GM18498 (cell line): ENCODE measurements around the gene POLR3G.

Source experiments
- ATAC-seq: cut with Tn5 transposase; IDR thresholded peaks from one replicate; pipeline ENCODE4 v1.9.1; 2021; ENCODE audit warnings: mild to moderate bottlenecking, moderate library complexity; ENCODE audit not compliant: unreplicated experiment

The POLR3G gene, protein sequence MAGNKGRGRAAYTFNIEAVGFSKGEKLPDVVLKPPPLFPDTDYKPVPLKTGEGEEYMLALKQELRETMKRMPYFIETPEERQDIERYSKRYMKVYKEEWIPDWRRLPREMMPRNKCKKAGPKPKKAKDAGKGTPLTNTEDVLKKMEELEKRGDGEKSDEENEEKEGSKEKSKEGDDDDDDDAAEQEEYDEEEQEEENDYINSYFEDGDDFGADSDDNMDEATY

DNA sequence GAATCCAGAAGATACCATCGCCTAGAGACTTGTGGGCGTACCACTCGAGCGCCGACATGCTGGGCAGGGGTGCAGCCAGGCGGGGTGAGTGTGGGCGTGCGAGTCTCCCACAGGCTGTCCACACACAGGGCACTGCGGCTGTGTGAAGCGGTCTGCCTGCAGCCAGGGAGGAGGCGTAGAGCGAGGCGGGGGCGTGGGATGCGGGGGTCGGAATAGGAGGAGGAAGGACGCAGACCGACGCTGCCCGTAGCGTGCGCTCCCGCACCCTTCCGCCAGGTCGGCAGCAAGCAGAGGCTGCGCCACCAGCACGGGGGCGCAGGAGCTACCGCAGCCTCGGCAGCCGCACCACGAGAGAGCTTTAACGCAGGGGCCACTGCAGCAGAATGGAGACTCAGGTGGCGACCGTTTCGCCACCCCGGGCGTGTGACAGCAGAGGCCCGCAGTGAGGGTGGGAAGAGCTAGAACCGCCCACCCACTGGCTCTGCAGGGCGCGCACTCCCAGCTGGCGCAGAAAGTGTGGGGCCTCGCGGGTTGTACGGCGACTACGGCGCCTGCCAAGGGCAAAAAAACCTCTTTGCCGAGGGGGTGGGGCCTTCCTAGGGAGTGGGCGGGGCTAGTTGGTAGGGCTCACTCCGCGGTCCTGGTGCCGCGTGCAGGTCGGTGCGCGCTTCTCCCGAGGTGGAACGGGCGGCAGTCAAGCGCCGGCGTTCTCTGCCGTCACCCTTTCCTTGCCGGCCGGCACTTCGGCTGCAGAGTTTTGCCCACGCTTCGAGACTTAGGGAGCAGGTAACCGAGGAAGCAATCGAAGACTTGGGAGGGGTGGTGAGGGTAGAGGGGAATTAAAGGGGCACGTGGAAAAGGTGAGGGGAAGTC lies at the start of gene POLR3G, which contains the start of gene MBLAC2:
POLR3G (plus strand) TSS at position 630 of the 873 bp plus-strand sequence. CDS start 10,704 bp downstream, outside the sequence.
MBLAC2 (minus strand) TSS at position 537 of the 873 bp plus-strand sequence; CDS start at position 58, 479 bp downstream.
- ATAC-seq, result peak; percentile 90

DNA sequence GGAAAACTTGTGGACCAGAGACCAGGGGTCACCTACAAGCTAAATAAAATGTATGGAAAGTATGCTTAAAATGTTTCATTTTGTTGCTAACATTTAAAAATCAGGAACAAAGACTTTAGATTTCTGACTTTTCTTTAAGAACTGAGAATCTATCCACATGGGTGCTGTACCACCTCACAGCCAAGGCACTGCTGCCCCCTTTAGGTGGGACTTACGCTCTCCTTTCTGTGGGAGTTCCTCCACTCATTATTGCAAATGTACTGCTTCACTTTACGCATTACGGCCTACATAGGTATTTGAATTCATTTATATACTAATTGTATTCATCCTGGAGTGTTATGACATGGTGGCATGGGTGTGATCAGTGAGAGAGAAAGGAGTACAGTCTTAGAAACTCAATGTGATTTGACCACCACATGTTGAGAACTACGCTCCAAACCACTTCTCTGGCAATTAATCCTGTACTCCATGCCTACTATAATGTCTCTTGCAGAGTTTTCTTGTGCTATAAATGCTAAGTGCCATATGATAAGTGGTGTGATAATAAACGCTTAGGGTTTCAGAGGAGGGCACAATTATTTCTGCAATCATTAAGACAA lies 40.4 kb upstream of the POLR3G start:
- peak; percentile 72 for ATAC-seq

DNA sequence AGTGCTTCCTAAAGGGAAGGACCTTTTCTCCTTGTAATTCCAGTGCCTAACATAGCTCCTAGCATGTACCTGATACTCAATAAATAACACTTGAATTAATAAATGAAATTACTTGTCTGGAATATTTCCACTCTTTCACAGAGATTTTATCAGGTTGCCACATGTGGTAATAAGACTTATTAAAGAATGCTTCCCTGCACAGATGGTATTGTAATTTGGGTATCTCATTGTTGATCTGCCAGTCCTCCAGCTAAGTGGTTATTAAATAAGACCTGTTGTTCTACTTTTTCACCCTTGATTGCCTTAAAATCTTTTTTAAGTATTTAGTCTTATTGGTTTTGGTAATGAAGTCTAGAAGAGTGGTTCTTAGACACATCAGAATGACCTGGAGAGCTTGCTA lies 37.0 kb upstream of the POLR3G start:
- no peak for ATAC-seq

DNA sequence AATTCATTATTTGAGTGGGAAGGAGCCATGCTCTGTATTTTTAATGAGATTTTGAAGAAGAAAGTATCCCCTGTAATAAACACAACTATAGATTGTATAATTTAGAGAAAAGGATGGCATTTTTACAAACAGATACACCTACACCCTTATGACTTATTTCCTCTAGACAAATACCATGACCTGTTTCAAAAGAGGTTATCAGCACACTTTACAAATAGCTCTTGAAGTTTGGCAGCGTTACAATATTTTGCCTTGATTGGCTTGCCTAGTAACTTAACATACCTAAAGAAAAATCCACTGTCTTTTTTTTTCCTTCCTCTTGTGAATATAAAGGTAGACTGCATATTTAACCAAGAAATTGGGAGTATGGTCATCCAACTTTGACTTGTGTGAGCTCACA lies 36.6 kb upstream of the POLR3G start:
- ATAC-seq, result no peak

DNA sequence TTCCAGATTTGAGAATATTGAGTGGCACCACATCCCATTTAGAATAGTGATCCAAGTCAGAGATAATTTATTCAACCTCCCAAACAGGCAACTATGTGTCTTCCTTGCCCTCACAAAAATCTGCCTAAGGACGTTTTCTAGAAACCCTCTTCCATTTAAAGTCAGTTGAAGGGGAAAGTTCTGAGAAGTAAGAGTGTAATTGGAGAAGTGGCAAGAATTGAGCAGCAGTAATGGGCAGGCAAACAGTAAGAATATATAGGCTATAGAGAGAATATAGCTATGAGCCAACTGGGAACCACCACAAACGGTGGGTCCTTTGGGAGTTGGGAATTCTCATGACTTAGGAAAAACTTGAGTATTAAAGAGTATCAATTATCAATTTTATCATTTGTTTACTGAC lies 34.0 kb upstream of the POLR3G start:
- ATAC-seq, result no peak

DNA sequence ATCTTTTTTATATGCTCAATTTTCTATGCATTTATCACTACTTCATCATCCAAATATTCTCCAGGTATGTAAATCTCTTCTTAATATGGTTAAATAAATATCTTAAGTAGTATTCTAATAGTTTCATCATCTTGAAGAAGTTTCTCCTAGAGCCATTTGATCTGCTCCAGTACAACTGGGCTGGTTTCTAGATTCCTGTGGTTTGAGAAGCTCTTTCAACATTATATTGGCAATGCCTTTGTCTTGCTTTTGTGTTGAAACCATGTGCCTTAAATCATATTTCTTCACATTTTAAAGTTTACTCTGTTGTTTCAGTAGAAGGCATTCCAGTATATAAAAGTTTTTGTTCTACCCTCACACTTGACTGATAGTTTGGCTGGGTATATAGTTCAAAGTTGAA lies 27.7 kb upstream of the POLR3G start:
- ATAC-seq, result no peak

DNA sequence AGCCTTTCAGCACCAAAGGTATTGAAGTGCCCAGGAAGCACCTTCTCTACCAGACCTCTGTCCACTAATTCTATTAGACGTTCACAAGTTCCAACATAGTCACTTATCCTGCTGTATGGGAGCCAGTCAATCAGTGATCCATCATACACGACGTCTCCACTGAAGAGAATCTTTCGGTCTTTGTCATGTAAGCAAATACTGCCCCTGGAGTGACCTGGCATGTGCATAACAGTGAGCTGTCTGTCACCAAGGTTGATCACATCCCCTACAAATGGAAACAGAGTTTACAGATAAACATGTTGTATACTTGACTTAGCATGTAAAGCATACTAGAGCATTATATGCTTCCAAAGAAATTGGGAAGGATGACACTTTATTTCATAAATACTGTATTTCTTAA lies 13.4 kb upstream of the POLR3G start:
- ATAC-seq, result no peak

DNA sequence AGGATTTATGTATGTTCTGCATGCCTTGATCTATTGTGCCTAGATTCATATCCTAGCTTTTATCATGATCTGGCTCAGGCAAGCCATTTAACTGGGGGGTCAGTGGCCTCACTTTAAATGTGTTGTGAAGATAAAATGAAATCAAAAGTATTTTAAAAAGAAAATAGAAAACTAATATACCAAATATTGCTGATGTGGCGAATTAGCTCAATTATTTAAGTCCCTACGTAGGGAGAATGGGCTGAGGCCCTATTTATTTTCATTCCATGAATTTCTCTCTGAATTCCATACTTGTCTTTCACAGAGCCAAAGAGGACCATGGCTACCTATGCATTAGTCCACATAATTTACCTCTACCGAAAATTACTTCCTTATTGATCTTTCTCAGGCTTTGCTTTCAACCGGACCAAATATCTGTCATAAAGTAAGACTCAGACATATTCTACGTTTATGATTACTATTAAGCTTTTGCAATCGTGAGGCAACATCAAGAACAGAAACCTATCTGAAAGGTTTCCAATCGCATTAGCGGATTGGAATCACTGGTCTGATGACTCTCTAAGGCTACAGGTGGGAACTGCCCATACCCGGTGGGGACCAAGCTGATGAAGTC lies 1.8 kb upstream of the POLR3G start:
- no peak for ATAC-seq

DNA sequence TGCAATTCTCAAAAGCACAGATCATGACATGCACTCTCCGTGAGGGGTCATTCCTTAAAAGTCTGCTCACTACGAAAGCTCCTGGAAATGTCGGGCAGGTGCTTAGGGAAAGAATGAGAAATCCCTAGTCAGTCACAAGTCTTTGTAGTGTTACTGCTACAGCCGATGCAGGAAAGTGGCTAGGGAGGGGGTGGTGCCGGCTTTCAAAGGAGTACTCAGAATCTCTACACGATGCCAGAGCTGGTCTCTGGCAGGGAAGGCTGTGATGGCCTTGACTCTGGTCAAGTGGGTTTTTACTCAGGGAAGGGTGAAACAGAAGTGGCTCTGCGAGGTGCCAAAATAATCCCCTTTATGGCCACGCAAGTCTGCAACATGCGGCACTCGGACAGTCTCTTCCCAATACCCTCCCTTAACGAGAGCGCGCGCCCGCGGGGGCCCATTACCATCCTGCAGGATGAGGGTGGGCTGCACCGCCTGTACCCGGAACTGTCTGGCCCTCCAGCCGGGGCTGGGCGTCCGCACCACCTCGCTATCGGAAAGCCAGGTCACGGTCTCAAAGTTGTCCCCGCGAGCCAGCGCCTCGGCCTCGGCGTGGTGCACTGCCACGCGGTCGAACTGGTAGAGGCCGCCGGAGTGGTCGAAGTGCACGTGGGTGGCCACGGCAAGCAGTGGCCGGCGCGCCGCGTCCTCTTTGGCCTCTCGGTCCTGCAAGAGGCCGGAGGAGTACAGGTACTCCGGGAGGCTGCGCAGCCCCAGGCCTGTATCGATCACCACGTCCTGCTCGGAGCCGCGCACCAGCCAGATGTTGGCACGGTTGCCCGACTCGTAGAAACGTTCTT lies 1.0 kb upstream of the POLR3G start:
- ATAC-seq, result peak; percentile 7

DNA sequence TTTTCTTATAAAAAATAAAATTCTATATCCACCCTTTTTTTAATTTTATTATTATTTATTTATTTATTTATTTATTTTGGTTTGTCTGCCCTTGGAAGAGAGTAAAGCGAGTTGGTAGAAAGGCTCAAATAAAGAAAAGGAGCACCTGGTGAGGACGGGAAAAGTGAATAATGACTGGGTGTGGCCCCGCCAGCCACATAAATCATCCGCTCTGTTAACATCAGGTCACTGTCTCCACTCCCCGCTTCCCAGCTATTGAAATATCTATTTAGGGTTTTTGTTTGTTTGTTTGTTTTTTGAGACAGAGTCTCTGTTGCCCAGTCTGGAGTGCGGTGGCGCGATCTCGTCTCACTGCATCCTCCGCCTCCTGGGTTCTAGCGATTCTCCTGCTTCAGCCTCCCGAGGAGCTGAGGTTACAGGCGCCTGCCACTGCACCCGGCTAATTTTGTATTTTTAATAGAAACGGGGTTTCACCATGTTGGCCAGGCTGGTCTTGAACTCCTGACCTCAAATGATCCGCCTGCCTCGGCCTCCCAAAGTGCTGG lies 844 bp downstream of the POLR3G start:
- ATAC-seq, result no peak

DNA sequence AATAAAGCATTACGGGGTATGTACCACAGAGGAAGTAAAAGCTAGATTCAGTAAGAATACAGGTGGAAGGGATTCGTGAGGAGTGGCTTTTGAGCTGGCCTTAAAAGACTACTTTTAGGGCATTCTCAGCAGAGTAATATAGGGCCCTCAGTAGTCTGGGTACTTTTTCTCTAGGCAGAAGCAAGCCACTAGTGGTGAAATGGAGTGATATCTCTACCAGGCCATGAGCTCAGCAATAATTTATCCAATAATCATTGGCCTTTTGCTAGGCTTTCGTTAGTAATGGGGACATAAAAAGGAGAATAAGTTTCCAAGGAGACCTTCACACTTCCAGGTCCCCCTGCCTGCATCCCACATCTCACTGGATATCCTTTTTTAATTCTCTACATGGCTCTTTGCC lies 1.7 kb downstream of the POLR3G start:
- no peak for ATAC-seq

DNA sequence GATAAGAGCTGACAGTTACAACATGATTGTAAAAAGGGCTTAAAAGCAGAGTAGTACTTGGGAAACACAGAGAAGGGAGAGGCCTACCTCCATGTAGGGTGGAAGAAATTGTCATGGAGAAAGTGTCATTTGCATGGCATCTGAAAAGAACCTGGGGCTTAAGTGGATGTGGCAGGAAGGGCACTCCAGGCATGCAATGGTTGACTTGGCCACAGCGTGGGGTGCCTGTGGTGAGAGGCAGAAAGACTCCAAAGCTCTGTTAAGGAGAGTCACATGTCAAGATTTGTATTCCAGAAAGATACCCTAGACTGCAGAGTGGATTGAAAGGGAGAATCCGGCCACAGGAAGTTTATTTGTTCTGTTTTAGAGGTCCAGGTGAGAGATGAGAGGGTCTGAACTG lies 2.4 kb downstream of the POLR3G start:
- ATAC-seq, result no peak

DNA sequence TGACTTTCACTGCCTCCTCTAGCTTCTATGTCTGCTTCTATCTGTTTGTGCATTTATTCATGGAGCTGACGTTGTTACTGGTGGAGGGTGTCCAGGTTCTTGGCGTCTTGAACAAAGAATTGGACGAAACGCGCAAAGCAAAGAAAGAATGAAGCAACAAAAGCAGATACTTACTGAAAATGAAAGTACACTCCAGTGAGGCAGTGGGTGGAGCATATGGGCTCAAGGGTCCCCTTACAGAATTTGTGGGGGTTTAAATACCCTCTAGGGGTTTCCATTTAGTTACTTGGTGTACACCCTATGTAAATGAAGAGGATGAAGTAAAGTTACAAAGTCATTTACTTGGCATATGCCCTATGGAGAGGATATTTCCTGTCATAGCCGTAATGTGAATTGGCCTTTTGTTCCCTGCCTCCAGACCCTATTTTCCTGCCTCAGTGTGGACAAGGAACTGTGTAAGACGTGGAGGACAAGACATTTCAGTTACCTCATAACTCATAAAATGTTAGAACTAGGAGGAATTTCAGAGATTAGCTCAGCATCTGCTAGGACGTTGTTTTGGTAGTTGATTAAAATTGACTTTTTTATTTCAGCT lies 3.1 kb downstream of the POLR3G start:
- no peak for ATAC-seq

DNA sequence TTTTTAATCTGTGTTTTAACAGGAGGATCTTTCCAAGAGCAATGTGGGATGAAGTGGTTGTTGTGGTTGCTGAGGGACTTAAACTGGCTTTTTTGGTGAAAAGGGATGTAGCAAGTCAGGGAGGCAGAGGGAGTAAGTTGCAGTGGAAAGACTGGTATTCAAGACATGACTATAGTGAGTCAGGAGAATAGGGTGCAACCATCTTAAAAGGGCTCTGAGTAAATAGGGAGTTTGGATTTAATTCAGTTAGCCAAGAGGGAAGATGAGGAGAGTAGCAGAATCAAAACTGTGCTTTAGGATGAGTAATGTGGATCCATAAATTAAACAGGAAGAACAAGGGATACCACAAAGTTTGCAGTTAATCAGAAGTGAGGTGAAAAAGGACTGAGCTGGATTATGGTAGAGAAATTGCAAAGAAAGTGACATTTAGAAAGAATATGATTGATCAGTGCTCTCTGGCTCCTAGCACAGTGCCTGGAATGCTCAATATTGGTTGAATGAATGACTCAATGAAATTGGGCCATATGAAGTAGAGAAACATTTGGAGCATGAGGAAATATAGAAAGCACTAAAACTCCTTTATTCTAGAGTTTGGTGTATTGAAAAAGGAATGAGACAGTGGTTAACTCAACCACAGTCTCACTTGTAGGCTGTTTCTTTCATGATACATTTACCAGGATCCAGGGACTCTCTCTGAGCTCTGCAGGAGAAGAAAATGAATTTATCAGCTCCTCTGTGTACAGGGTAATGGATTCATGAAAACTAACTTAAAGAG lies 5.1 kb downstream of the POLR3G start:
- ATAC-seq, result no peak

DNA sequence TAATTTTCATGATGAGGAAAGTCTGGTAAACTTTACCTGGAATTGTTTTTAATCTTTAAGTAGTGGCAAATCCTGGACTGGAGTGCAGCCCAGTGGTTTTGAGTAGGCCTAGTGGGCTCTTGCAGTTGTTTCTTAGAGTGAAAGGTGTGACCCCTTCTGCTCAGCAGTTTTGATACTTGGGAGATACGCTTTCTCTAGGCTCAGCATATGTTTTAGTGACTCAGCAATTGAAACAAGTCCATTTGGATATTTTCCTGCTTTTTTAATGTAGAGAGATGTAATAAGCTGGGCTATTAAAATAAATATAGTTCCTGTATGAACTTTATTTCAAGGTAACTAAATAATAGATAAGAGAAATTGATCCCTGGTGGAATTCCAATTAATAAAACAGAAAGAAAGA lies 6.0 kb downstream of the POLR3G start:
- no peak for ATAC-seq

DNA sequence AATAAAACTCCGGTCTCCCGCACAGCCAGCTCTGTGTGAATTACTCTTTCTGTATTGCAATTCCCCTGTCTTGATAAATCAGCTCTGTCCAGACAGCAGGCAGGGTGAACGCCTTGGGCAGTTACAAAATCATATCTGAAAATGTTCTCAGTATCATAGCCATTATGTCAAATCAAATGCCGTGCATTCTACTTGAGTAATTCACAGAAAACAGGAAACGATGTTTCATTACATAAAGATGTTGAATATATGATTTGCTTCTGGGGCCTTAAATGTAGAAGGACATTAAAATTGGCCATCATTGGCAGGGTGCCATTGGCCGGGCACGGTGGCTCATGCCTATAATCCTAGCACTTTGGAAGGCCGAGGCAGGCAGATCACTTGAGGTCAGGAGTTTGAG lies 8.5 kb downstream of the POLR3G start:
- no peak for ATAC-seq

DNA sequence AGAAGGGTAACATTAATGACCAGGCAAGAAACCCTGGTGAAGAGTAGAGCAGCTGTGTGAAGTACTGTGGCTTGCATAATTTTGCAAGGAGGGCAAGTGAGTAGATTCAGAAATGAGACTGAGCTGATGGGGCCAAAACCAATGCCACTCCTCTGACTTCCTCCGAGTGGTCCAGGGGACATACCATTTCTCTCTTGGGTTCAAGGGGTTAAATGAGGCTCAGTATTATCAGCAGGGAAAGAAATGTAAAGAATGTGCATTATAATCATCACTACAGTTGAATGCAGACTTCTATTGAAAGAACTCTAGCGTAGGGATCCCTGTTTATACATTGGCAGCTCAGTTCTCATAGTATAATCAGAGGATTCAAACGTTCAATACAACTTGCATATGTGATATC lies 9.9 kb downstream of the POLR3G start:
- no peak for ATAC-seq

DNA sequence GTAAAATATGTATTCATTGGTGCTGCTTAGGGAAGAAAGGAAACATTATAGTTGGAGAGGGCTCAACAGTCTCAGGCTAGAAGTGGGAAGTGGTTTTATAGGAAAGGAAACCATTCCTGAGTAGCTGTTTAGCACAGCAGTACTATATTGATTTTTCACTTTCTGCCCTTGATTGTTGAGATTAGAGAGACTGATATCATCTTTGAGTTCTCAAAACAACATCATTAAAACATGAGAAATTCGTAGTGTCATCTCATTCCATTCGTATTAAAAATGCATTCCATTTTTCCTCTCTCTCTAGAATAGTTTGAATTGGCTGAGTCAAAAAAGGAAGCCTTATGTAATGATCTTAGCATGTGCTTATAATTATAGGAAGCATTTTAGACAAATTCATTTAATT lies 14.1 kb downstream of the POLR3G start:
- ATAC-seq, result no peak

DNA sequence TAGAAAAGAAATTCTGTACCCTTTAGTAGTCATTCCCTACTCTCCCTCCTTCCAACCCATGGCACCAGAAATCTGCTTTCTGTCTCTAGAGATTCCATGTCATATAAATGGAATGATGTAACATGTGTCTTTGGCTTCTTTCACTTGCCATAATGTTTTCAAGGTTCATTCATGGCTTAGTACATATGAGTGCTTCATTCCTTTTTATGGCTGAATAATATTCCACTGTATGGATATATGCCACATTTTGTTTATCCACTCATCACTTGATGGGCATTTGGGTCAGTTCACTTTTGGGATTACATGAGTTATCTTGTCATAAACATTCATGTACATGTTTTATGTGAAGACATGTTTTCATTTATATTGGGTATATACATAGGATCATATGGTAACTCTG lies 19.4 kb downstream of the POLR3G start:
- no peak for ATAC-seq
